ENCODE data around the gene FIG4. TPM values are rescaled to one million over a fixed set of nuclear protein-coding genes. Genes with fewer than 3 reads are reported as not detected.
A peak's percentile ranks its signal among the peaks of the same experiment; 100 is the strongest.

The FIG4 gene
- total RNA-seq = 15.6 and 16.2 TPM in 2 replicates

- peak; percentile 73 for DNase-seq (ENCODE audit: low read depth)
- Histone ChIP-seq H3K4me3 (ENCODE audit: low read depth, low read length) (peak within 1 kb of the TSS; percentile 74), H3K27me3 (ENCODE audit: control insufficient read depth, insufficient read depth, low read length) (peaks cover 2% of the 10 kb centered on the region), H3K36me3 (ENCODE audit: control insufficient read depth, insufficient read depth, low read length) (no peaks in the 10 kb centered on the region)
- peak; percentile 42 for TF ChIP-seq CTCF (IDR thresholded peaks at IDR 0.05; ENCODE audit: insufficient read depth, low read length, poor library complexity, severe bottlenecking)
Observed at GRCh38 chr6:109690737-109691621, at the start of gene FIG4, which contains the start of gene AK9. FIG4 (plus strand) TSS chr6:109691296; CDS start chr6:109691436, 140 bp downstream. AK9 (minus strand) TSS chr6:109691202; CDS start chr6:109675745, 15,457 bp downstream.

GRCh38 chr6:109644131-109644530 is 47.0 kb upstream of the FIG4 start:
- Histone ChIP-seq H3K27me3 (ENCODE audit: control insufficient read depth, insufficient read depth, low read length) (no peaks in the 10 kb centered on the region), H3K4me3 (ENCODE audit: low read depth, low read length) (no peak overlapping the region), H3K36me3 (ENCODE audit: control insufficient read depth, insufficient read depth, low read length) (no peaks in the 10 kb centered on the region)
- no peak for DNase-seq (ENCODE audit: low read depth)
- no peak for TF ChIP-seq CTCF (IDR thresholded peaks at IDR 0.05; ENCODE audit: insufficient read depth, low read length, poor library complexity, severe bottlenecking)

GRCh38 chr6:109653264-109653663 is 37.8 kb upstream of the FIG4 start:
- DNase-seq (ENCODE audit: low read depth) = no peak
- Histone ChIP-seq H3K4me3 (ENCODE audit: low read depth, low read length) (no peak overlapping the region), H3K27me3 (ENCODE audit: control insufficient read depth, insufficient read depth, low read length) (no peaks in the 10 kb centered on the region), H3K36me3 (ENCODE audit: control insufficient read depth, insufficient read depth, low read length) (no peaks in the 10 kb centered on the region)
- TF ChIP-seq CTCF (IDR thresholded peaks at IDR 0.05; ENCODE audit: insufficient read depth, low read length, poor library complexity, severe bottlenecking) = no peak

- Histone ChIP-seq H3K27me3 (ENCODE audit: control insufficient read depth, insufficient read depth, low read length) (no peaks in the 10 kb centered on the region), H3K4me3 (ENCODE audit: low read depth, low read length) (no peak overlapping the region), H3K36me3 (ENCODE audit: control insufficient read depth, insufficient read depth, low read length) (no peaks in the 10 kb centered on the region)
- DNase-seq (ENCODE audit: low read depth) = no peak
- no peak for TF ChIP-seq CTCF (IDR thresholded peaks at IDR 0.05; ENCODE audit: insufficient read depth, low read length, poor library complexity, severe bottlenecking)
Observed at GRCh38 chr6:109655761-109656262, 35.3 kb upstream of the FIG4 start.

DNA sequence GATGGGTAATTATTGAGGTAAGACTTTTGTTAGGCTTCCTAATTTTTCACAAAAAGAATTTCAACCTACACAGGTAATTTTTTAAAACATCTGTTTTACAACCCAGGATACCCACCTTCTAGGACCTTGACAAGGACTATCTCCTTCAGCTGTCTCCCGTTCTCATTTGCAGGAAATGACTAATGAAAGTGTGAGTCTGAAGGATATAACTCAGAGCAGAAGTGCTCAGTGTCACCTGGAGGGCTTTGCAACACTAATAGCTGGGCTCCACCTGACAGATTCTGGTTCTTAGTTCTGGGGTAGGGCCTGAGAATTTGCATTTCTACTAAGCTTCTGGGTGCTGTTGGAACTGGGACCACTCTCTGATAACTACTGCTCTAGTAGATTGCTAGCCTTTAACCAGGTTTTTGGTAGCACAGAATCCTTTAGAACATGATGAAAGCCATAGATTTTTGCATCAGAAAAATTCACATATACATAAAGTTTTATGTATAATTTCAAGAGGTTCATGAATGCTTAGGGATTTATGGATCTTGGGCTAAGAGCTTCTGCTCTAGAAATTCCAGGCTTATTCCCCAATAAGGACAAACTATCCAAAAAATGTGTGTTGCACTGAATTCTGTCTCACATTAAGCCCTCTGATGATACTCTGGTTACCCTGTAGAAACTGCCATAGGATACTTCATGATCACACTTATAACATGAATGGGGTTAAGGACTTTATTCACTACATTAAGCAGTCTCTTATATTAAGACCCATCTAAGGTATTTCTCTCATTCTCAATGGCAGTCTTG is 30.4 kb upstream of the FIG4 start:
- no peak for TF ChIP-seq CTCF (IDR thresholded peaks at IDR 0.05; ENCODE audit: insufficient read depth, low read length, poor library complexity, severe bottlenecking)
- no peak overlapping the region for H3K4me3 ChIP-seq (ENCODE audit: low read depth, low read length)
- no peak for DNase-seq (ENCODE audit: low read depth)
- no peaks in the 10 kb centered on the region for H3K27me3 ChIP-seq (ENCODE audit: control insufficient read depth, insufficient read depth, low read length)
- H3K36me3 ChIP-seq (ENCODE audit: control insufficient read depth, insufficient read depth, low read length) = no peaks in the 10 kb centered on the region

All from kidney epithelial cell (primary cell).